GM13976 (cell line): ENCODE results near the gene PPP2R3A.

Experiments
- DNase-seq: peaks from one replicate; pipeline ENCODE4 v3.0.0; 2012; ENCODE audit warnings: low spot score
- in situ Hi-C: fragments of 300-500 bp; cut with MboI; formaldehyde crosslinking; loops from one replicate; pipeline ENCODE4 v1.12.0; 2022; ENCODE audit warnings: low sequenced_read_pairs, mixed read lengths, inconsistent platforms; ENCODE audit not compliant: unreplicated experiment
- TF ChIP-seq, protein P1 (sequence below): IDR thresholded peaks from 2 replicates; pipeline ENCODE4 v1.5.1; 2012; ENCODE audit warnings: borderline replicate concordance, mild to moderate bottlenecking; ENCODE audit not compliant: insufficient read depth; ENCODE audit errors: extremely low read depth, missing control alignments, control extremely low read depth

The PPP2R3A gene

DNA sequence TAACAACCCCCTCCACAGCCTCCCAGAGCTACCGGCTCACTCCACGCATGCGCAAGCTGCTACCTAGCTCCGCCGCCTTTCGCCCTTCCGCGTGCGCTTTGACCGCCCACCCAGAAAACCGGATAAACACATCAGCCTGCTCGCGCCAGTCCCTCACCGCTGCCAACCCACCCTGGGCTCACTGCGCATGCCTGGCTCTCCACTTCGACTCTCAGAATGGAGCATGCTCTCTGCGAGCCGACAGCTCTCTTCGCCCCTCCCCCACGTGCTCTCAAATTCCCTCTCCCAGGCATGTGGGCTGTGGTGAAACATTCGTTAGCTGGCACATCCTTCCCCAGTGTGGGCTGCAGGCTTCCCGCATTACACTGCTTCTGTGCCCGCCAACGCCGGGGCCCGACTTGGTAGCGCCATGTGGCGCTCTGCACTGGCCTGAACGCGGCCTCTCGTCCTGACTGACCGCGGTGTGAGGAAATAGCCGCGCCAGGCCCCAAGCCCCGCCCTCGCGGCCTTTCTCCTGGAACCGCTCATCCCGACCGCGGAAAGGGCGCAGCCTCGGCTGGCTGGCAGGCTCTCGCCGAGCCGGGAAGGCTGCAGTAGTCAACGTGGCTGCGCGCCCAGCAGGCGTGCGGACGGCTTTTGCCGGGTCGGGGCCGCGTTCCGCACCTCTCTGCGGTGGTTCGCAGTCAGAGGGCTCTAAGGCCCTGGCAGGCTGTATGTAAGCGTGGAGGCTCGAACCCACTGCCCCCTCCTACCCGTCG, 231.1 kb downstream of the PPP2R3A start:
- in situ Hi-C loops = no loop called here
- TF ChIP-seq, protein P1, sequence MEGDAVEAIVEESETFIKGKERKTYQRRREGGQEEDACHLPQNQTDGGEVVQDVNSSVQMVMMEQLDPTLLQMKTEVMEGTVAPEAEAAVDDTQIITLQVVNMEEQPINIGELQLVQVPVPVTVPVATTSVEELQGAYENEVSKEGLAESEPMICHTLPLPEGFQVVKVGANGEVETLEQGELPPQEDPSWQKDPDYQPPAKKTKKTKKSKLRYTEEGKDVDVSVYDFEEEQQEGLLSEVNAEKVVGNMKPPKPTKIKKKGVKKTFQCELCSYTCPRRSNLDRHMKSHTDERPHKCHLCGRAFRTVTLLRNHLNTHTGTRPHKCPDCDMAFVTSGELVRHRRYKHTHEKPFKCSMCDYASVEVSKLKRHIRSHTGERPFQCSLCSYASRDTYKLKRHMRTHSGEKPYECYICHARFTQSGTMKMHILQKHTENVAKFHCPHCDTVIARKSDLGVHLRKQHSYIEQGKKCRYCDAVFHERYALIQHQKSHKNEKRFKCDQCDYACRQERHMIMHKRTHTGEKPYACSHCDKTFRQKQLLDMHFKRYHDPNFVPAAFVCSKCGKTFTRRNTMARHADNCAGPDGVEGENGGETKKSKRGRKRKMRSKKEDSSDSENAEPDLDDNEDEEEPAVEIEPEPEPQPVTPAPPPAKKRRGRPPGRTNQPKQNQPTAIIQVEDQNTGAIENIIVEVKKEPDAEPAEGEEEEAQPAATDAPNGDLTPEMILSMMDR = no peak
- peak; percentile 97 for DNase-seq

DNA sequence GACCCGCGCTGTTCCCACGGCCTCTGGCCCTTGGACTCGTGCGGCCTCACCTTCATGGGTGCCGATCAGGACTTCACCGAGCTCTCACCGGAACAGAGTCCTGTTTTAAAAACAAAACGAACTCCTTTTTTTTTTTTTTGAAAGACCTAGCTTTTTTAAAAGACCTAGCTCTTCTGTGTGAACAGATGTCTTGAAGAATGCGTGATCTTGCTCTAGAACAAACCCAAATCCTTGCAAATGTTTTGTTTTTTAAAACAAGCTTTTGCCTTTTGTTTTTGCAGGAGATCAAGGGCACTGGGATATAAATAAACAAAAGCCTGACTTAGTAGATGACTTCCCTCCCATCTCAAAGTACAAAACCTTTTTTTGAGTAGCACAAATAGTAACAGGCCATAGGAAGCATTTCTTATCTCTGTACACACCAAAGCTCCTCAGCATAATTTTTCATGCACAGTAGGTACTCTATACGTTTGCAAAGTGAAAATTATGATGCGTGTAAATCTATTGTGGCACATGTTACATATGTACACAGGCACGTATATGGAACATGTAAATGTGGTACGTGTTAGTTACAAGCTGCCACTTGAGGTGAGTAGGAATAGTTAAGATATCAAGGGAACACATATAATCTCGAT, 231.7 kb downstream of the PPP2R3A start:
- TF ChIP-seq, protein P1 = no peak
- no peak for DNase-seq
- in situ Hi-C loops = no loop called here
